Measurements from ENCODE around the gene RBM47.

RBM47 gene

GRCh38 chr4:40586729-40587128 is 42.9 kb downstream of the RBM47 start:
- no peak for DNase-seq (ENCODE audit: low read depth)

GRCh38 chr4:40586034-40586433 is 43.6 kb downstream of the RBM47 start:
- DNase-seq (ENCODE audit: low read depth): no peak

- DNase-seq (ENCODE audit: low read depth): no peak
Measured at GRCh38 chr4:40585201-40585799, 44.4 kb downstream of the RBM47 start.

- DNase-seq (ENCODE audit: low read depth): no peak
Measured at GRCh38 chr4:40584517-40585141, 45.0 kb downstream of the RBM47 start.

GRCh38 chr4:40583850-40584439 is 45.7 kb downstream of the RBM47 start:
- DNase-seq (ENCODE audit: low read depth): no peak

GRCh38 chr4:40582413-40582812 is 47.3 kb downstream of the RBM47 start:
- DNase-seq (ENCODE audit: low read depth): no peak

GRCh38 chr4:40581254-40582140 is 48.2 kb downstream of the RBM47 start:
- DNase-seq (ENCODE audit: low read depth): no peak

- no peak for DNase-seq (ENCODE audit: low read depth)
Measured at GRCh38 chr4:40579983-40580382, 49.7 kb downstream of the RBM47 start.

GRCh38 chr4:40577588-40578253 is 51.9 kb downstream of the RBM47 start:
- no peak for DNase-seq (ENCODE audit: low read depth)

- DNase-seq (ENCODE audit: low read depth): peak; percentile 1
Measured at GRCh38 chr4:40576651-40577480, 52.8 kb downstream of the RBM47 start.

- DNase-seq (ENCODE audit: low read depth): no peak
Measured at GRCh38 chr4:40575846-40576245, 53.8 kb downstream of the RBM47 start.

- no peak for DNase-seq (ENCODE audit: low read depth)
Measured at GRCh38 chr4:40573593-40574311, 55.9 kb downstream of the RBM47 start.

- no peak for DNase-seq (ENCODE audit: low read depth)
Measured at GRCh38 chr4:40572692-40573310, 56.9 kb downstream of the RBM47 start.

GRCh38 chr4:40571208-40571607 is 58.5 kb downstream of the RBM47 start:
- no peak for DNase-seq (ENCODE audit: low read depth)

GRCh38 chr4:40570348-40571077 is 59.2 kb downstream of the RBM47 start:
- no peak for DNase-seq (ENCODE audit: low read depth)

- no peak for DNase-seq (ENCODE audit: low read depth)
Measured at GRCh38 chr4:40564815-40565483, 64.7 kb downstream of the RBM47 start.

- no peak for DNase-seq (ENCODE audit: low read depth)
Measured at GRCh38 chr4:40564004-40564403, 65.7 kb downstream of the RBM47 start.

GRCh38 chr4:40563401-40563800 is 66.3 kb downstream of the RBM47 start:
- no peak for DNase-seq (ENCODE audit: low read depth)

- no peak for DNase-seq (ENCODE audit: low read depth)
Measured at GRCh38 chr4:40562681-40563080, 67.0 kb downstream of the RBM47 start.

Data from stimulated activated CD8-positive, alpha-beta memory T cell treated with anti-CD3 and anti-CD28 coated beads, Interleukin-12 subunit alpha, Interleukin-12 subunit beta, amount 100 ng/mL, for 4 hours (primary cell).